CD4-positive, alpha-beta T cell treated with Interleukin-17A for 4 hours (primary cell): ENCODE results near the gene IPO13.

Source experiments
- DNase-seq: peaks from one replicate; pipeline ENCODE4 v3.0.0-alpha.2; 2020; ENCODE audit warnings: mixed read lengths

Gene IPO13

DNA sequence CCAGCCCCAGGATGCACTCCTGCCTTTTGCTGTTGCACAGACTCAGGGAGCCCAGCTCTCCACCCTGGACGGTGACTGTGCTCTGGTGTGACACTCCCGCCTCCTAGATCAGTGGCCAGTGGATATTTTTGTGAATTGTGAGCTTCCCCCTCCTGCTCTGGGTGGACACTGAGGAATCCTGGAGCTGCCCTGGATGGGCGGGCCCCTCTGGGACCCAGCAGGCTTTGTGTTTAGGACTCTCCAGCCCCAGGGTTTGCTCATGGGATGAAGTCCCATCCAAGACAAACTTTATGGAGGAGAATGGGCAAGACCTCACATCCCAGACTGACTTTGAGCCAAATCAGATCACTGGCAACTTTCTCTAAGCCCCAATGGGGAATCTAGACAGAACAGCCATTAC, 68.5 kb downstream of the IPO13 start:
- no peak for DNase-seq

DNA sequence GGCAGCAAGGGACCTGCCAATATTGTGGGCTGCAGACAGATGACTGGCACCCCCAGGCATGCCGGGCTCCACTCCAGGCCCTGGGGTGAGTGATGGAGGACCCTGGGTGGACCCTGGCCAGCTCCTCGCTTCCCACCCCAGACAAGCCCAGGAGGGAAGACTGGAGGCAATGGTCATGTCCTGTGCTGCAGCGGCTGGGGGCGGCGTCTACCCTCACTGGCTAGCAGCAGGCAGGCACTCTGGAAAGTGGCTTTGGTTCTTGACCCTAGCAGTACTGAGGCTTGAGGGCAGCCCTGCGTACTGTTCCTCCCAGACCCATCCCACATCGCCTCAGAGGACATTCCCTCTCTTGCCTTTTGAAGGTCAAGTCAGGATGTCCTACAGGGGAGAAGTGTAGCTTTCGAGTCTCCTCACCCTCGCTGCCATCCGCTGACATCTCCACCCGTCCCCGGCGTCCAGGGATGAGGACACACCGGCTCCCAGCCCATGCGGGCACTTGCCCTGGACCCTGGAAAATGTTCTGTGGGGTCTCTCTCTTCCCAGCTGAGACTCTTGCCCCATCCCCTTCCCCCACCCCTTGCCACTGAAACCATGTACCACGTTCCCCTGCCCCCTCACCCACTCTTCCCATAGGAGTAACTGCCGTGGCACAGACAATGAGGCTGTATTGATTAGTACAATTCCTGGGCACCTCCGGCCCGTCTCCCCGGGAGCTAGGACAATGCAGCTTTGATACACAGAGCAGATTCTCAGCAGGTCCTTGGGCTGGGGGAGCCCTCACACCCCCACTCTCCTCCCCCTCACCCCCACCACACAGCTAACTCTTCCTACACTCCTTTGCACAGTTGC, 69.5 kb downstream of the IPO13 start:
- DNase-seq, result no peak

DNA sequence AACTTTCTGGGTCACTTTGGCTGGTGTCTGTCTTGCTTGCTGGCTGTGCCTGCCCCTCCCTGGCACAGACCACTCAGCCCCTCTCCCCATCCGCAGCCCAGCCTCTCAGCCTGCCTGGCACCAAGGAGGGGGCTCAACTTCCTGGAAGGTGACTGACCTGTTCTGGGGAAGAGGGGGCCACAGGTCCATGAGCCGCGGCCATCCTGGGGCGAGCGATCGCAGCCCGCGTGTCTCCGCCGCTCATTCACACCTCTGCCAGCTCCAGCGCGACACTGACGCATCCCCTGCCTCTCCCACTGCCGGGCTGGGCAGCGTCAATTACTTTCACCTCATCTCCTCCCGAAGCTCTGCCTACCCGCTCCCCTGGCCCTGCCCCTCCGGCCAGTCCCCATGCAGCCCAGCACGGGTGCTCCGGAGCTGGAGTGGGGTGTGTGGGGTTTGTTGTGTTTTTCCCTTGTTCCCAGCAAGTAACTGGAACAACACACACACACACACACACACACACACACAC, 70.2 kb downstream of the IPO13 start:
- DNase-seq, result no peak
